ENCODE data around the gene PVALB.

PVALB gene

GRCh38 chr22:36816636-36817524 lies at the start of gene PVALB:
PVALB (minus strand) TSS chr22:36817035; CDS start chr22:36817005, 30 bp downstream.
- DNase-seq: peak; percentile 39

- no peak for DNase-seq
Measured at GRCh38 chr22:36865346-36865745, 48.5 kb upstream of the PVALB start.

GRCh38 chr22:36864454-36865215 lies 47.8 kb upstream of the PVALB start:
- no peak for DNase-seq

GRCh38 chr22:36863979-36864378 lies 47.1 kb upstream of the PVALB start:
- DNase-seq: no peak

GRCh38 chr22:36863281-36863680 lies 46.4 kb upstream of the PVALB start:
- no peak for DNase-seq

- no peak for DNase-seq
Measured at GRCh38 chr22:36862251-36863242, 45.7 kb upstream of the PVALB start.

GRCh38 chr22:36860821-36861659 lies 44.2 kb upstream of the PVALB start, which contains the start of gene NCF4:
NCF4 (plus strand) TSS chr22:36861006; CDS start chr22:36861172, 166 bp downstream.
- no peak for DNase-seq

- no peak for DNase-seq
Measured at GRCh38 chr22:36860438-36860820, 43.6 kb upstream of the PVALB start.

- peak; percentile 2 for DNase-seq
Measured at GRCh38 chr22:36860017-36860416, 43.2 kb upstream of the PVALB start.

- DNase-seq: no peak
Measured at GRCh38 chr22:36858966-36859365, 42.1 kb upstream of the PVALB start.

GRCh38 chr22:36858156-36858555 lies 41.3 kb upstream of the PVALB start:
- no peak for DNase-seq

GRCh38 chr22:36856792-36857135 lies 39.9 kb upstream of the PVALB start:
- DNase-seq: no peak

- peak; percentile 84 for DNase-seq
Measured at GRCh38 chr22:36856121-36856791, 39.4 kb upstream of the PVALB start.

GRCh38 chr22:36855478-36855877 lies 38.6 kb upstream of the PVALB start:
- DNase-seq: no peak

- DNase-seq: peak; percentile 4
Measured at GRCh38 chr22:36853407-36854099, 36.7 kb upstream of the PVALB start.

- DNase-seq: no peak
Measured at GRCh38 chr22:36852056-36852973, 35.5 kb upstream of the PVALB start.

GRCh38 chr22:36850682-36851081 lies 33.8 kb upstream of the PVALB start:
- no peak for DNase-seq

GRCh38 chr22:36850056-36850455 lies 33.2 kb upstream of the PVALB start:
- DNase-seq: no peak

GRCh38 chr22:36846949-36847348 lies 30.1 kb upstream of the PVALB start:
- no peak for DNase-seq
